Measurements from ENCODE around the gene C1orf74.

- no peak for TF ChIP-seq CTCF (IDR thresholded peaks at IDR 0.05)
- TF ChIP-seq POLR2AphosphoS5 (IDR thresholded peaks at IDR 0.05), result no peak
- TF ChIP-seq POLR2A (IDR thresholded peaks at IDR 0.05), result no peak
Measured at GRCh38 chr1:209769171-209769904, 15.0 kb downstream of the C1orf74 start.

Data from breast epithelium (tissue), 3 donors.